CD4-positive, CD25-positive, alpha-beta regulatory T cell (primary cell): ENCODE results near the gene BSN. TPM values are rescaled to one million over a fixed set of nuclear protein-coding genes. Genes with fewer than 3 reads are reported as not detected.

Source experiments
- ATAC-seq, 2 donors: fragments of 150-1000 bp; cut with Tn5 transposase; one replicate each; pipeline ENCODE4 v1.10.0; 2021; ENCODE audit warnings: low read depth in 2 of 2, moderate number of reproducible peaks in 2 of 2, moderate library complexity in 1 of 2
- DNase-seq, 3 donors: peaks; one replicate each; pipeline versions ENCODE4 v3.0.0 to v3.0.0-alpha.2; 2012 to 2022; ENCODE audit warnings: mixed read lengths in 1 of 3
- H3K27ac ChIP-seq: one replicate; pipeline ENCODE4 v1.7.0; 2013; ENCODE audit warnings: mild to moderate bottlenecking, low read length; ENCODE audit not compliant: insufficient read depth, poor library complexity, severe bottlenecking
- H3K27me3 ChIP-seq: one replicate; pipeline ENCODE4 v1.7.0; 2013; ENCODE audit warnings: low read length; ENCODE audit not compliant: control insufficient read depth, insufficient read depth
- H3K36me3 ChIP-seq: one replicate; pipeline ENCODE4 v1.7.0; 2013; ENCODE audit warnings: mild to moderate bottlenecking, low read length, moderate library complexity; ENCODE audit not compliant: control insufficient read depth, insufficient read depth
- H3K4me1 ChIP-seq: 2 replicates; pipeline ENCODE4 v1.7.0; 2013; ENCODE audit warnings: mild to moderate bottlenecking, low read length; ENCODE audit not compliant: insufficient read depth, control insufficient read depth, poor library complexity, severe bottlenecking
- H3K4me3 ChIP-seq: one replicate; pipeline ENCODE4 v1.7.0; 2013; ENCODE audit warnings: low read depth, mild to moderate bottlenecking, low read length, moderate library complexity
- H3K9me3 ChIP-seq, 2 experiments: 1 replicate in 1 of 2; 2 replicates in 1 of 2; pipeline ENCODE4 v1.7.0; 2013; ENCODE audit warnings: low read length in 2 of 2, mild to moderate bottlenecking in 1 of 2, moderate library complexity in 1 of 2; ENCODE audit not compliant: control insufficient read depth in 2 of 2
- H3K27ac Mint-ChIP-seq, 3 donors: one replicate each; pipeline ENCODE4 v1.8.0; 2020 to 2022; ENCODE audit warnings: mild to moderate bottlenecking in 3 of 3, mixed read lengths in 3 of 3, moderate library complexity in 2 of 3
- H3K27me3 Mint-ChIP-seq: one replicate; pipeline ENCODE4 v1.8.0; 2022; ENCODE audit warnings: mild to moderate bottlenecking, mixed read lengths
- H3K36me3 Mint-ChIP-seq: one replicate; pipeline ENCODE4 v1.8.0; 2020; ENCODE audit warnings: mixed read lengths
- H3K4me1 Mint-ChIP-seq, 4 donors: one replicate each; pipeline ENCODE4 v1.8.0; 2020 to 2022; ENCODE audit warnings: mixed read lengths in 4 of 4, mild to moderate bottlenecking in 1 of 4
- H3K4me3 Mint-ChIP-seq, 4 donors: one replicate each; pipeline ENCODE4 v1.8.0; 2020 to 2022; ENCODE audit warnings: mild to moderate bottlenecking in 4 of 4, mixed read lengths in 4 of 4, moderate library complexity in 3 of 4
- H3K9me3 Mint-ChIP-seq, 7 donors: one replicate each; pipeline ENCODE4 v1.8.0; 2020 to 2022; ENCODE audit warnings: mixed read lengths in 7 of 7, mild to moderate bottlenecking in 3 of 7, moderate library complexity in 2 of 7
- polyA plus RNA-seq, 4 donors: library from polyadenylated mRNA; unstranded; fragments of 300-500 nt; fragmentation: Illumina TruSeq; gene quantifications; one replicate each; pipeline ENCODE4 v1.2.3, GENCODE V29; 2021
- total RNA-seq: library from RNA; stranded (reverse); gene quantifications from one replicate; pipeline ENCODE4 v1.2.3, GENCODE V29; 2022

Gene BSN
- total and polyA plus RNA-seq, 5 donors from 2014 or later = 0.12 TPM; not detected in 4

- Histone ChIP-seq H3K27ac (no peak overlapping the region), H3K4me1 (no peaks in the 10 kb centered on the region), H3K36me3 (peaks cover 31% of the 10 kb centered on the region), H3K9me3 (no peaks in the 10 kb centered on the region), H3K27me3 (no peaks in the 10 kb centered on the region), H3K4me3 (no peak overlapping the region)
- ATAC-seq (no peak), DNase-seq (no peak)
- Mint-ChIP-seq H3K9me3 (no peaks in the 10 kb centered on the region), H3K27me3 (no peaks in the 10 kb centered on the region), H3K27ac (no peak overlapping the region), H3K36me3 (peaks cover 11% of the 10 kb centered on the region), H3K4me1 (peaks cover 0 to 7% (median 4%) of the 10 kb centered on the region in 4 donors), H3K4me3 (no peak overlapping the region)
Observed at GRCh38 chr3:49530701-49531100, 23.6 kb upstream of the BSN start.

- Mint-ChIP-seq H3K27me3 (no peaks in the 10 kb centered on the region), H3K27ac (no peak overlapping the region), H3K4me3 (no peak overlapping the region), H3K4me1 (peaks cover 0 to 7% (median 4%) of the 10 kb centered on the region in 4 donors), H3K36me3 (peaks cover 11% of the 10 kb centered on the region), H3K9me3 (no peaks in the 10 kb centered on the region)
- Histone ChIP-seq H3K9me3 (no peaks in the 10 kb centered on the region), H3K27me3 (no peaks in the 10 kb centered on the region), H3K36me3 (peaks cover 31% of the 10 kb centered on the region), H3K4me3 (no peak overlapping the region), H3K27ac (no peak overlapping the region), H3K4me1 (no peaks in the 10 kb centered on the region)
- no peak for DNase-seq
- ATAC-seq = no peak
Observed at GRCh38 chr3:49531218-49531617, 23.1 kb upstream of the BSN start.

GRCh38 chr3:49531715-49532114 lies 22.6 kb upstream of the BSN start:
- Histone ChIP-seq H3K27me3 (no peaks in the 10 kb centered on the region), H3K27ac (no peak overlapping the region), H3K36me3 (peaks cover 31% of the 10 kb centered on the region), H3K4me1 (no peaks in the 10 kb centered on the region), H3K9me3 (no peaks in the 10 kb centered on the region), H3K4me3 (no peak overlapping the region)
- Mint-ChIP-seq H3K27me3 (no peaks in the 10 kb centered on the region), H3K4me3 (no peak overlapping the region), H3K27ac (no peak overlapping the region), H3K9me3 (no peaks in the 10 kb centered on the region), H3K4me1 (peaks cover 0 to 6% (median 4%) of the 10 kb centered on the region in 4 donors), H3K36me3 (peaks cover 11% of the 10 kb centered on the region)
- DNase-seq (no peak), ATAC-seq (no peak)

GRCh38 chr3:49533031-49533430 lies 21.2 kb upstream of the BSN start:
- DNase-seq (no peak), ATAC-seq (no peak)
- H3K36me3 ChIP-seq = peaks cover 31% of the 10 kb centered on the region
- Mint-ChIP-seq H3K4me3 (peak overlapping the region in 1 of 4 donors; percentile 68), H3K36me3 (peaks cover 11% of the 10 kb centered on the region), H3K27me3 (no peaks in the 10 kb centered on the region), H3K9me3 (no peaks in the 10 kb centered on the region), H3K27ac (no peak overlapping the region), H3K4me1 (peaks cover 0 to 4% (median 0%) of the 10 kb centered on the region in 4 donors)
- H3K4me1 ChIP-seq = no peaks in the 10 kb centered on the region
- no peak overlapping the region for H3K4me3 ChIP-seq
- no peak overlapping the region for H3K27ac ChIP-seq
- no peaks in the 10 kb centered on the region for H3K27me3 ChIP-seq
- H3K9me3 ChIP-seq = no peaks in the 10 kb centered on the region

GRCh38 chr3:49533786-49534519 lies 20.3 kb upstream of the BSN start:
- Mint-ChIP-seq H3K27ac (no peak overlapping the region), H3K4me3 (no peak overlapping the region), H3K4me1 (peaks cover 0 to 4% (median 0%) of the 10 kb centered on the region in 4 donors), H3K36me3 (peaks cover 11% of the 10 kb centered on the region), H3K27me3 (no peaks in the 10 kb centered on the region), H3K9me3 (no peaks in the 10 kb centered on the region)
- DNase-seq (no peak), ATAC-seq (no peak)
- H3K9me3 ChIP-seq = no peaks in the 10 kb centered on the region
- H3K36me3 ChIP-seq = peaks cover 31% of the 10 kb centered on the region
- no peaks in the 10 kb centered on the region for H3K27me3 ChIP-seq
- H3K27ac ChIP-seq = no peak overlapping the region
- no peak overlapping the region for H3K4me3 ChIP-seq
- H3K4me1 ChIP-seq = no peaks in the 10 kb centered on the region

- Histone ChIP-seq H3K9me3 (no peaks in the 10 kb centered on the region), H3K27me3 (no peaks in the 10 kb centered on the region), H3K36me3 (peaks cover 28% of the 10 kb centered on the region), H3K27ac (no peak overlapping the region), H3K4me1 (peaks cover 3% of the 10 kb centered on the region), H3K4me3 (no peak overlapping the region)
- H3K36me3 Mint-ChIP-seq = peaks cover 11% of the 10 kb centered on the region
- ATAC-seq (no peak), DNase-seq (no peak)
- no peak overlapping the region for H3K27ac Mint-ChIP-seq
- H3K4me1 Mint-ChIP-seq = peaks cover 0 to 5% (median 3%) of the 10 kb centered on the region in 4 donors
- no peak overlapping the region for H3K4me3 Mint-ChIP-seq
- no peaks in the 10 kb centered on the region for H3K27me3 Mint-ChIP-seq
- no peaks in the 10 kb centered on the region for H3K9me3 Mint-ChIP-seq
Observed at GRCh38 chr3:49534581-49535441, 19.5 kb upstream of the BSN start.

- Mint-ChIP-seq H3K4me3 (no peak overlapping the region), H3K27me3 (no peaks in the 10 kb centered on the region), H3K9me3 (no peaks in the 10 kb centered on the region), H3K27ac (no peak overlapping the region), H3K36me3 (peaks cover 7% of the 10 kb centered on the region), H3K4me1 (peaks cover 0 to 14% (median 6%) of the 10 kb centered on the region in 4 donors)
- ATAC-seq (no peak), DNase-seq (no peak)
- H3K27me3 ChIP-seq = no peaks in the 10 kb centered on the region
- H3K9me3 ChIP-seq = no peaks in the 10 kb centered on the region
- no peak overlapping the region for H3K4me3 ChIP-seq
- H3K36me3 ChIP-seq = peaks cover 19% of the 10 kb centered on the region
- no peak overlapping the region for H3K27ac ChIP-seq
- H3K4me1 ChIP-seq = peaks cover 10% of the 10 kb centered on the region
Observed at GRCh38 chr3:49535971-49536874, 18.1 kb upstream of the BSN start.
